Suprapubic skin (tissue), 4 donors: ENCODE measurements around the gene ASIC4. TPM values are rescaled to one million over a fixed set of nuclear protein-coding genes. Genes with fewer than 3 reads are reported as not detected.

ENCODE experiments used
- DNase-seq, 2 donors: peaks; one replicate each; pipeline ENCODE4 v3.0.0-alpha.2; 2019; ENCODE audit warnings: low spot score in 2 of 2
- H3K27ac ChIP-seq: fragments of 200-600 bp; sonication (generic); one replicate; pipeline ENCODE4 v1.5.1; 2019
- H3K27me3 ChIP-seq: fragments of 200-600 bp; sonication (generic); one replicate; pipeline ENCODE4 v1.5.1; 2019
- H3K36me3 ChIP-seq: fragments of 200-600 bp; sonication (generic); one replicate; pipeline ENCODE4 v1.5.1; 2019
- H3K4me1 ChIP-seq: fragments of 200-600 bp; sonication (generic); one replicate; pipeline ENCODE4 v1.5.1; 2019
- H3K4me3 ChIP-seq: fragments of 200-600 bp; sonication (generic); one replicate; pipeline ENCODE4 v1.5.1; 2019; ENCODE audit warnings: mild to moderate bottlenecking
- H3K9me3 ChIP-seq: fragments of 200-600 bp; sonication (generic); one replicate; pipeline ENCODE4 v1.5.1; 2019
- EP300 ChIP-seq: sonication (generic); formaldehyde crosslinking; IDR thresholded peaks from one replicate; pipeline ENCODE4 v1.6.1; 2017; ENCODE audit warnings: antibody characterized with exemption
- POLR2A ChIP-seq, 2 donors: fragments of 450-650 bp; IDR thresholded peaks; one replicate each; pipeline ENCODE4 v1.6.1; 2017; ENCODE audit warnings: antibody characterized with exemption in 2 of 2, mild to moderate bottlenecking in 2 of 2, moderate library complexity in 2 of 2
- POLR2AphosphoS5 ChIP-seq, 3 donors: sonication (generic); formaldehyde crosslinking; IDR thresholded peaks; one replicate each; pipeline ENCODE4 v1.6.1; 2017; ENCODE audit warnings: antibody characterized with exemption in 3 of 3
- WGBS: methylation state at CpG from one replicate; pipeline ENCODE4 v1.1.5; 2018; 5-methylcytosine and 5-hydroxymethylcytosine counted together
- total RNA-seq, 4 donors: library from RNA; depleted of rRNA; stranded (reverse); fragments of >200 nt; gene quantifications; one replicate each; pipeline ENCODE4 v1.1.0, GENCODE V29; 2016
- TF ChIP-seq, protein P1 (sequence below), 2 donors: fragments of 200-600 bp in 1 of 2; fragments of 450-650 bp in 1 of 2; sonication (generic) in 1 of 2; IDR thresholded peaks; one replicate each; pipeline ENCODE4 v1.5.1; 2016 to 2019; ENCODE audit warnings: antibody characterized with exemption in 2 of 2, mild to moderate bottlenecking in 1 of 2, moderate library complexity in 1 of 2

ASIC4 gene
- total RNA-seq, 4 donors from 2014 or later: not detected

GRCh38 chr2:219498280-219499057, 15.8 kb upstream of the ASIC4 start, which contains the start of gene GMPPA:
GMPPA (plus strand) TSS chr2:219498891; CDS start chr2:219499976, 1,085 bp downstream.
- Histone ChIP-seq H3K36me3 (peaks cover 5% of the 10 kb centered on the region), H3K27ac (peak within 1 kb of the TSS; percentile 86), H3K9me3 (no peaks in the 10 kb centered on the region), H3K27me3 (peaks cover 39% of the 10 kb centered on the region), H3K4me3 (peak within 1 kb of the TSS; percentile 79), H3K4me1 (peaks cover 33% of the 10 kb centered on the region)
- peak; percentile 97 to 98 for DNase-seq
- TF ChIP-seq POLR2A (IDR thresholded peaks at IDR 0.05) (peak in 1 of 2 donors; percentile 39), POLR2AphosphoS5 (IDR thresholded peaks at IDR 0.05) (no peak)
- WGBS: under 1% methylated on average over 47 of the region's 49 CpGs

DNA sequence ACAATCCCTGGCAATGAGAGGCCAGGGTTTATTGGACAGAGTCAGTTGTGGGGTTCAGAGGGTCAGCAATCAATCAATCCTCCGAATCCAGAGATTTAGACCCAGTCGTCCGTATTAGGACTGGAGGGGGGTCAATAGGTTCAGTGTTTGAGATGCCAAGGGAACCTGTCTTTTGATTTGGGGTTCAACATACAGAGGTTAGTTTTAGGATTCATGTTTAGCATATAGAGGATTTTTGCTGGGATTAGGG, 15.3 kb upstream of the ASIC4 start:
- TF ChIP-seq EP300 (no peak), POLR2AphosphoS5 (IDR thresholded peaks at IDR 0.05) (no peak), POLR2A (IDR thresholded peaks at IDR 0.05) (no peak)
- TF ChIP-seq, protein P1, sequence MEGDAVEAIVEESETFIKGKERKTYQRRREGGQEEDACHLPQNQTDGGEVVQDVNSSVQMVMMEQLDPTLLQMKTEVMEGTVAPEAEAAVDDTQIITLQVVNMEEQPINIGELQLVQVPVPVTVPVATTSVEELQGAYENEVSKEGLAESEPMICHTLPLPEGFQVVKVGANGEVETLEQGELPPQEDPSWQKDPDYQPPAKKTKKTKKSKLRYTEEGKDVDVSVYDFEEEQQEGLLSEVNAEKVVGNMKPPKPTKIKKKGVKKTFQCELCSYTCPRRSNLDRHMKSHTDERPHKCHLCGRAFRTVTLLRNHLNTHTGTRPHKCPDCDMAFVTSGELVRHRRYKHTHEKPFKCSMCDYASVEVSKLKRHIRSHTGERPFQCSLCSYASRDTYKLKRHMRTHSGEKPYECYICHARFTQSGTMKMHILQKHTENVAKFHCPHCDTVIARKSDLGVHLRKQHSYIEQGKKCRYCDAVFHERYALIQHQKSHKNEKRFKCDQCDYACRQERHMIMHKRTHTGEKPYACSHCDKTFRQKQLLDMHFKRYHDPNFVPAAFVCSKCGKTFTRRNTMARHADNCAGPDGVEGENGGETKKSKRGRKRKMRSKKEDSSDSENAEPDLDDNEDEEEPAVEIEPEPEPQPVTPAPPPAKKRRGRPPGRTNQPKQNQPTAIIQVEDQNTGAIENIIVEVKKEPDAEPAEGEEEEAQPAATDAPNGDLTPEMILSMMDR (IDR thresholded peaks at IDR 0.05): no peak
- H3K9me3 ChIP-seq: no peaks in the 10 kb centered on the region
- peaks cover 33% of the 10 kb centered on the region for H3K4me1 ChIP-seq
- H3K27me3 ChIP-seq: peaks cover 36% of the 10 kb centered on the region
- H3K36me3 ChIP-seq: peaks cover 11% of the 10 kb centered on the region
- 0% methylated on average over 3 of the region's 3 CpGs for WGBS
- no peak for DNase-seq
- peak overlapping the region; percentile 79 for H3K4me3 ChIP-seq
- peak overlapping the region; percentile 86 for H3K27ac ChIP-seq

- peaks cover 30% of the 10 kb centered on the region for H3K27me3 ChIP-seq
These were observed 14.7 kb upstream of the ASIC4 start for GRCh38 chr2:219499555-219499954.

DNA sequence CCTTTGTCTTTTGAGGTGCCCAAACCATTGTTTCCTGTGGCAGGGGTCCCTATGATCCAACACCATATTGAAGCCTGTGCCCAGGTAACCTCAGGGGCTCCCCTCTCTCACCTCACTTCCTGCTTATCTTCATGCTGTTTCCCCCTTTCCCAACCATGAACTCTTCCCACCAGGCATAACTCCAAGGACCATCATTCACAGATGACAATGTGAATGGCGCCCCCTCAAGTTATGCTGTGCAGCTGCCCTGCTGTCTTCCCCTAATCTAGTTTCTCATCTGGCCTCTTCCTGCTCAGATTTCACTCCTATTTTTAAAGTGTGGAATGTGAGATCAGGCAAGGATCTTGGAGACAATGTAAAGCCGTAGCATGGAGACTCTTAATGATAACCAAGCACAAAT, 14.1 kb upstream of the ASIC4 start:
- Histone ChIP-seq H3K4me3 (no peak overlapping the region), H3K27me3 (peaks cover 27% of the 10 kb centered on the region), H3K9me3 (no peaks in the 10 kb centered on the region), H3K4me1 (peaks cover 33% of the 10 kb centered on the region), H3K36me3 (peaks cover 22% of the 10 kb centered on the region), H3K27ac (no peak overlapping the region)
- 93% methylated on average over 2 of the region's 2 CpGs for WGBS
- no peak for DNase-seq
- TF ChIP-seq POLR2A (IDR thresholded peaks at IDR 0.05) (no peak), POLR2AphosphoS5 (IDR thresholded peaks at IDR 0.05) (no peak), EP300 (no peak)
- TF ChIP-seq, protein P1 (IDR thresholded peaks at IDR 0.05): no peak

More at GRCh38 chr2:219499555-219499954, 14.7 kb upstream of the ASIC4 start:
- Histone ChIP-seq H3K4me3 (peak overlapping the region; percentile 79), H3K36me3 (peaks cover 16% of the 10 kb centered on the region), H3K4me1 (peaks cover 33% of the 10 kb centered on the region), H3K27ac (no peak overlapping the region), H3K9me3 (no peaks in the 10 kb centered on the region)
- 38% methylated on average over 1 of the region's 1 CpG for WGBS
- TF ChIP-seq, protein P1 (IDR thresholded peaks at IDR 0.05): no peak
- TF ChIP-seq POLR2AphosphoS5 (IDR thresholded peaks at IDR 0.05) (no peak), POLR2A (IDR thresholded peaks at IDR 0.05) (no peak), EP300 (no peak)
- DNase-seq: no peak

DNA sequence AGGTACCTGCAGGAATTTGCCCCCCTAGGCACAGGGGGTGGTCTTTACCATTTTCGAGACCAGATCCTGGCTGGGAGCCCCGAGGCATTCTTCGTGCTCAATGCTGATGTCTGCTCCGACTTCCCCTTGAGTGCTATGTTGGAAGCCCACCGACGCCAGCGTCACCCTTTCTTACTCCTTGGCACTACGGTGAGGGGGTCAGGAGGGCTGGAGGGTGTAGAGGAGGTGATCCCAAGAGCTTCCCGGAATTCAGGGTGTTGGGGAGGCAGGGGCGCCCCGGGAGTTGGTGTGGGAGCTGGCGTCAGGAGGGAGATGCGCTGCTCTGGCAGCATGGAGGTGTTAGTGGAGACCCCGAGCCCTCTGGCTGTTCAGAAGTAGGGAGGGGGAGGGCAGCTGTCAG, 12.4 kb upstream of the ASIC4 start:
- Histone ChIP-seq H3K9me3 (no peaks in the 10 kb centered on the region), H3K36me3 (peaks cover 39% of the 10 kb centered on the region), H3K4me1 (peaks cover 28% of the 10 kb centered on the region), H3K27me3 (peaks cover 12% of the 10 kb centered on the region), H3K4me3 (no peak overlapping the region), H3K27ac (no peak overlapping the region)
- TF ChIP-seq EP300 (no peak), POLR2A (IDR thresholded peaks at IDR 0.05) (no peak), POLR2AphosphoS5 (IDR thresholded peaks at IDR 0.05) (no peak)
- TF ChIP-seq, protein P1 (IDR thresholded peaks at IDR 0.05): no peak
- WGBS: 94% methylated on average over 12 of the region's 14 CpGs
- DNase-seq: no peak
